Ovary (tissue), 9 donors: ENCODE measurements around the gene KCNG2. TPM values are rescaled to one million over a fixed set of nuclear protein-coding genes. Genes with fewer than 3 reads are reported as not detected.

Source experiments
- DNase-seq, 5 donors: peaks; one replicate each; pipeline ENCODE4 v3.0.0-alpha.2; 2019 to 2020
- H3K27ac ChIP-seq, 2 donors: fragments of 200-600 bp; one replicate each; pipeline versions ENCODE4 v1.5.1 to v1.8.0; 2019 to 2022
- H3K27me3 ChIP-seq: fragments of 200-600 bp; one replicate; pipeline ENCODE4 v1.8.0; 2022
- H3K36me3 ChIP-seq: fragments of 200-600 bp; sonication (generic); one replicate; pipeline ENCODE4 v1.5.1; 2019
- H3K4me1 ChIP-seq: one replicate; pipeline ENCODE4 v1.8.1; 2013; ENCODE audit warnings: mild to moderate bottlenecking, moderate library complexity; ENCODE audit not compliant: insufficient read depth
- H3K4me3 ChIP-seq: fragments of 200-600 bp; sonication (generic); one replicate; pipeline ENCODE4 v1.5.1; 2017
- H3K9me3 ChIP-seq, 2 donors: fragments of 200-600 bp in 1 of 2; sonication (generic) in 1 of 2; one replicate each; pipeline versions ENCODE4 v1.5.1 to v1.8.1; 2013 to 2019; ENCODE audit warnings: mild to moderate bottlenecking in 1 of 2, moderate library complexity in 1 of 2
- CTCF ChIP-seq, 3 donors: fragments of 450-650 bp in 2 of 3; fragments of 200-600 bp in 1 of 3; IDR thresholded peaks; one replicate each; pipeline versions ENCODE4 v1.5.1 to v1.8.0; 2016 to 2022; ENCODE audit warnings: antibody characterized with exemption in 3 of 3, mild to moderate bottlenecking in 1 of 3
- EP300 ChIP-seq: sonication (generic); formaldehyde crosslinking; IDR thresholded peaks from one replicate; pipeline ENCODE4 v1.6.1; 2017; ENCODE audit warnings: antibody characterized with exemption
- POLR2A ChIP-seq: fragments of 450-650 bp; IDR thresholded peaks from one replicate; pipeline ENCODE4 v1.6.1; 2017; ENCODE audit warnings: antibody characterized with exemption, mild to moderate bottlenecking, moderate library complexity
- WGBS, 3 donors: extraction: QIAGEN DNeasy Blood & Tissue Kit in 1 of 3; methylation state at CpG; one replicate each; pipeline versions ENCODE4 v1.1.5 to v1.1.7; 2013 to 2017; 5-methylcytosine and 5-hydroxymethylcytosine counted together
- intact Hi-C, 4 donors: fragments of 100-400 bp; cut with DNase I; formaldehyde crosslinking; loops; one replicate each; pipeline versions ENCODE4 v1.11.0 to v1.15.1; 2022 to 2023
- polyA plus RNA-seq, 2 donors: library from polyadenylated mRNA; stranded (reverse); fragments of 200-250 nt in 1 of 2; fragments of 350-450 nt in 1 of 2; fragmentation: Illumina TruSeq in 1 of 2; extraction: RNeasy Lipid Tissue Mini Kit (QIAGEN cat#74804) in 1 of 2; gene quantifications; one replicate each; pipeline ENCODE4 v1.2.3, GENCODE V29; 2013 to 2014
- total RNA-seq, 7 donors: library from RNA; depleted of rRNA in 2 of 7; stranded (reverse); fragments of >200 nt in 2 of 7; fragmentation: NEBNext Ultra II Directional in 3 of 7; extraction: Animal tissue kit (Norgen Biotek cat#: 25700) in 3 of 7; gene quantifications; one replicate each; pipeline versions ENCODE4 v1.1.0 to v1.2.4, GENCODE V29; 2016 to 2023
- donor health status: DM: no; HTN: no; CAD: no; lungs with moderate emphysema.
- donor health status: DM: no; HTN: no; CAD: no.
- donor health status: Bipolar disorder and iron deficiency.
- donor health status: DM: yes; HTN: yes; CAD: no.
- donor health status: DM: no; HTN: no; CAD: no.
- donor health status: DM: yes; HTN: yes; CAD: no.

Gene KCNG2
- total and polyA plus RNA-seq, 9 donors: 0.10 to 0.80 (median 0.21) TPM; not detected in 3

GRCh38 chr18:79779700-79780190 is 18.0 kb upstream of the KCNG2 start:
- no peaks in the 10 kb centered on the region for H3K36me3 ChIP-seq
- no peaks in the 10 kb centered on the region for H3K4me1 ChIP-seq
- WGBS, 3 donors: 78 to 79% (median 78%) methylated on average over 18 of the region's 18 CpGs
- TF ChIP-seq EP300 (no peak), CTCF (IDR thresholded peaks at IDR 0.05) (no peak), POLR2A (no peak)
- no peaks in the 10 kb centered on the region for H3K27me3 ChIP-seq
- H3K4me3 ChIP-seq: no peak overlapping the region
- intact Hi-C loops: no loop called here
- no peak overlapping the region for H3K27ac ChIP-seq
- DNase-seq: no peak
- no peaks in the 10 kb centered on the region for H3K9me3 ChIP-seq

DNA sequence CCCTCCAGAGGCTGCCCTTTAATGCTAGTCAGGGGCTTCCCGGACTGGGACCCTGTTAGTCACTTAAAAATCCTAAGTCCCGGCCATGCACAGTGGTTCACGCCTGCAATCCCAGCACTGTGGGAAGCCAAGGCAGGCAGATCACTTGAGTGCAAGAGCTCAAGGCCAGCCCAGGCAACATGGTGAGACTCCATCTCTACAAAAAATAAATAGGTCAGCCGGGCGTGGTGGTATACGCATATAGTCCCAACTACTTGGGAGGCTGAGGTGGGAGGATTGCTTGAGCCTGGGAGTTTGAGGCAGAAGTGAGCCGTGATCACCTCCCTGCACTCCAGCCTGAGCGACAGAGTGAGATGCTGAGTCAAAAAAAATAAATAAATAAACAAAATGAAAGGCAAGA is 17.2 kb upstream of the KCNG2 start:
- Histone ChIP-seq H3K4me1 (no peaks in the 10 kb centered on the region), H3K36me3 (no peaks in the 10 kb centered on the region), H3K4me3 (no peak overlapping the region), H3K9me3 (no peaks in the 10 kb centered on the region), H3K27me3 (no peaks in the 10 kb centered on the region), H3K27ac (no peak overlapping the region)
- WGBS, 3 donors: 87 to 92% (median 91%) methylated on average over 8 of the region's 8 CpGs
- intact Hi-C loops: no loop called here
- TF ChIP-seq CTCF (IDR thresholded peaks at IDR 0.05) (no peak), EP300 (no peak), POLR2A (no peak)
- no peak for DNase-seq

DNA sequence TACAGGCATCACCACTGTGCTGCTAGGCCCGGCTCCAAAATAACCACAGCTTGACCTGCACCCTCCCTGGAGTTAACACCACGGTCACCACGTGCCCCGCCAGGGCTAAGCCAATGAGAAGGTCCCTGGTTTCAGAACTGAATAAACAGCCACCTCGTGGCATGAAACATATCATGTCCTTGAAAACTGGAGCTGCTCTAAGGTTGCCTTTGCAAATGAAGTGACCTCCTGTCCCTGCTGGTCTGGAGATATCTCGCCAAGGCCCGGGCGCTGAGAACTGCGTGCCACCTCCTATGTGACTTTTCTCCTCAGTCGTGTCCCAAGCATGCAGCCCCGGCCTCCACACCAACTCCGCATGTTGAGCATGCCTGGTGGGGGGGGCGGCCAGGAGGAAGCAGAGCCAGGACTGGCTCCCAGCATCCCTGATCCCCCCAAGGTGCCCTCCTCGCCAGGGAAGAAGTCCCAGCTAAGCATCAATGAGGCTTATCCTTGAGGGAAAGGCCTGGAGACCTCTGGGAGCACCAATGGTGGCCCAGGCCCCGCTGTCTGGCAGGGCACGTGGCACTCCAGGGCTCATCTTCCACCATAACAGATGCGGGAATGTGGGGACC is 16.3 kb upstream of the KCNG2 start:
- WGBS, 3 donors: 75 to 77% (median 76%) methylated on average over 17 of the region's 17 CpGs
- H3K27me3 ChIP-seq: no peaks in the 10 kb centered on the region
- no peaks in the 10 kb centered on the region for H3K4me1 ChIP-seq
- no peaks in the 10 kb centered on the region for H3K36me3 ChIP-seq
- H3K9me3 ChIP-seq: no peaks in the 10 kb centered on the region
- H3K4me3 ChIP-seq: no peak overlapping the region
- DNase-seq: no peak
- no peak for TF ChIP-seq CTCF (IDR thresholded peaks at IDR 0.05)
- TF ChIP-seq POLR2A: no peak
- TF ChIP-seq EP300: no peak
- intact Hi-C loops: no loop called here
- H3K27ac ChIP-seq: no peak overlapping the region

DNA sequence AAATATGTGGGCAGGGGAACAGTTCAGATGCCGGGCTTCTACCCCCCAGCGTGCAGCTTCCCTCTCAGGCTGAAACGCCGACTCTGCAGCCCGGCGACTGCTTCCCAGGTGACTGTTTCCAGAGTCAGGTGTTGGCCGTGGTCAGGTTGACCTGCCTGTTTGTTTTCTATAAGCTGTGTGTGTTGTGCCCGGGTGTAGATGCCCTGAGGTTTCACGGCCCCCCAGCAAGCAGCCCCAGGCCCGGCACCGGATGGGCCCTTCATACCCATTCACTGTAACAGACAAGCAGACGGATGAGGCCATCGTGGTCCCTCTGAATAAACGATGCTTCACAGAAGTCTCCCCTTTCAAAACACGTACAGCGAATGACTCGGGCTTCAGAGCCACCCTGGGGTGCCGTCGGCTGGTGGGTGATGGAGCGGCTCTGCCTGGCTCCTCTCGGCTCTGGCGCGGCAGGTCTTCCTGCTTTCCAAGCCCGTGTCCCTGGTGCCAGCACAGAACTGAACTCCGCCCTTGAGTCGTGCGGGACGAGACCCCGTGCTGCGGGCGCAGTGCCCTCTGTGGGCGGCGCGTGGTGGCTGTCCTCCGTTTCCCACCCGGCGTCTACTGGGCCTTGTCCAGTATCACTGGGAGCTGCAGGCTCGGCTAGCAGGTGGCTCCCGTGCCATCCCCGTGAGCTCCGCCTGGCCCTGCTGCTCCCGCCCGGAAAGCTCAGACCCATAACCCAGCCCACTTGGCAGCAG is 15.0 kb upstream of the KCNG2 start:
- WGBS, 3 donors: 84 to 86% (median 86%) methylated on average over 43 of the region's 43 CpGs
- Histone ChIP-seq H3K9me3 (no peaks in the 10 kb centered on the region), H3K4me1 (no peaks in the 10 kb centered on the region), H3K4me3 (no peak overlapping the region), H3K27ac (no peak overlapping the region), H3K27me3 (no peaks in the 10 kb centered on the region), H3K36me3 (no peaks in the 10 kb centered on the region)
- DNase-seq: no peak
- intact Hi-C loops: no loop called here
- TF ChIP-seq CTCF (IDR thresholded peaks at IDR 0.05) (no peak), EP300 (no peak), POLR2A (no peak)
